Natural killer cell (primary cell): ENCODE measurements around the gene CUEDC1. TPM values are rescaled to one million over a fixed set of nuclear protein-coding genes. Genes with fewer than 3 reads are reported as not detected.
A peak's percentile ranks its signal among the peaks of the same experiment; 100 is the strongest.

Experiments used
- ATAC-seq, 3 donors: fragments of 150-1000 bp in 2 of 3; fragments of 200-7000 bp in 1 of 3; cut with Tn5 transposase; 1 replicate in 1 of 3; 2 replicates in 2 of 3; pipeline ENCODE4 v1.10.0; 2021; ENCODE audit warnings: mild to moderate bottlenecking in 2 of 3, moderate library complexity in 2 of 3
- DNase-seq, 2 donors: peaks; one replicate each; pipeline versions ENCODE4 v3.0.0 to v3.0.0-alpha.2; 2013 to 2021; ENCODE audit warnings: mixed read lengths in 1 of 2
- H3K27ac ChIP-seq: one replicate; pipeline ENCODE4 v1.5.1; 2013; ENCODE audit warnings: mild to moderate bottlenecking, low read length
- H3K27me3 ChIP-seq: one replicate; pipeline ENCODE4 v1.6.1; 2013; ENCODE audit warnings: low read length; ENCODE audit not compliant: control insufficient read depth, insufficient read depth
- H3K36me3 ChIP-seq: one replicate; pipeline ENCODE4 v1.6.1; 2013; ENCODE audit warnings: low read length; ENCODE audit not compliant: control insufficient read depth, insufficient read depth
- H3K4me1 ChIP-seq: one replicate; pipeline ENCODE4 v1.6.1; 2013; ENCODE audit warnings: low read length; ENCODE audit not compliant: control insufficient read depth, insufficient read depth
- H3K4me3 ChIP-seq: one replicate; pipeline ENCODE4 v1.5.1; 2013; ENCODE audit warnings: low read length
- H3K9me3 ChIP-seq: one replicate; pipeline ENCODE4 v1.6.1; 2013; ENCODE audit warnings: low read length; ENCODE audit not compliant: control insufficient read depth, insufficient read depth
- H3K27ac Mint-ChIP-seq, 2 donors: one replicate each; pipeline ENCODE4 v1.8.0; 2022; ENCODE audit warnings: mild to moderate bottlenecking in 2 of 2, mixed read lengths in 2 of 2, moderate library complexity in 1 of 2
- H3K27me3 Mint-ChIP-seq, 2 donors: one replicate each; pipeline ENCODE4 v1.8.0; 2022; ENCODE audit warnings: low read depth in 2 of 2, mixed read lengths in 2 of 2
- H3K36me3 Mint-ChIP-seq: one replicate; pipeline ENCODE4 v1.8.0; 2022; ENCODE audit warnings: mixed read lengths
- H3K4me1 Mint-ChIP-seq, 2 donors: one replicate each; pipeline ENCODE4 v1.8.0; 2022; ENCODE audit warnings: mixed read lengths in 2 of 2
- H3K4me3 Mint-ChIP-seq: one replicate; pipeline ENCODE4 v1.8.0; 2022; ENCODE audit warnings: mild to moderate bottlenecking, moderate library complexity, mixed read lengths
- H3K9me3 Mint-ChIP-seq, 2 donors: one replicate each; pipeline ENCODE4 v1.8.0; 2022; ENCODE audit warnings: mixed read lengths in 2 of 2
- CTCF ChIP-seq: fragments of 200-600 bp; IDR thresholded peaks from one replicate; pipeline ENCODE4 v1.8.0; 2022; ENCODE audit warnings: antibody characterized with exemption
- WGBS: methylation state at CpG from one replicate; pipeline ENCODE4 v1.1.7; 2013; ENCODE audit warnings: missing lambda C conversion rate; ENCODE audit not compliant: insufficient coverage; 5-methylcytosine and 5-hydroxymethylcytosine counted together
- intact Hi-C: fragments of 100-400 bp; cut with micrococcal nuclease; formaldehyde crosslinking; loops from one replicate; pipeline ENCODE4 v1.14.2; 2022
- total RNA-seq, 4 donors: library from RNA; stranded (reverse); fragments of 120-200 nt in 1 of 4; gene quantifications; one replicate each; pipeline versions ENCODE4 v1.2.3 to v1.2.4, GENCODE V29; 2013 to 2022

The CUEDC1 gene
- total RNA-seq, 3 donors from 2014 or later (not counting 1 experiment from before 2014, with no cell fraction given): 1.5 to 3.7 (median 2.6) TPM

- H3K36me3 ChIP-seq: no peaks in the 10 kb centered on the region
- peaks cover 0 to 6% of the 10 kb centered on the region in 2 donors for H3K4me1 Mint-ChIP-seq
- DNase-seq (no peak), ATAC-seq (no peak)
- no peaks in the 10 kb centered on the region for H3K27me3 ChIP-seq
- no peak overlapping the region for H3K27ac ChIP-seq
- no peak overlapping the region for H3K4me3 ChIP-seq
- no peak for TF ChIP-seq CTCF
- H3K27me3 Mint-ChIP-seq: peaks cover 25 to 39% of the 10 kb centered on the region in 2 donors
- no peak overlapping the region for H3K4me3 Mint-ChIP-seq
- H3K4me1 ChIP-seq: peaks cover 23% of the 10 kb centered on the region
- H3K9me3 ChIP-seq: no peaks in the 10 kb centered on the region
- no peaks in the 10 kb centered on the region for H3K9me3 Mint-ChIP-seq
- no peak overlapping the region for H3K27ac Mint-ChIP-seq
- no peaks in the 10 kb centered on the region for H3K36me3 Mint-ChIP-seq
- intact Hi-C loops: no loop called here
- 58% methylated on average over 5 of the region's 5 CpGs for WGBS
These were observed 14.4 kb downstream of the CUEDC1 start for GRCh38 chr17:57940653-57941329.

DNA sequence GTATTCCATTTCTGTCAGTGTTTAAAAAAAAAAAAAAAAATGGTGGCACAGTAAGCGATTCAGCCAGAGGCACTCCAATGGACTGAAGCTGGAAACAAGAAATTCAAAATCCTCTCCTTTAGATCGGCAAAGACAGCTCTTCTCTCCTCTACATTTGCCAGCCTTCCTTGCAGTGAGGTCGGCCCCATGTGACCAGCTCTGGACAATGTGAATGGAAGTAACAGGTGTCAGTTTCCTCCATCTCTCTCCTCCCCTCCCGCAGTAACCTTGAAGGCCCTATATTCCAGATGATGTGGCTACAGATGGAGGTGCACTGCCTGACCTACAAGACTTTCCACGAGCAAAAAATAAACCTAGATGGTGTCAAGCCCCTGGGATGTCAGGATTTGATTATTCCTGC, 15.0 kb downstream of the CUEDC1 start:
- Histone ChIP-seq H3K36me3 (no peaks in the 10 kb centered on the region), H3K9me3 (no peaks in the 10 kb centered on the region), H3K27me3 (no peaks in the 10 kb centered on the region), H3K4me1 (peaks cover 28% of the 10 kb centered on the region), H3K4me3 (no peak overlapping the region), H3K27ac (no peak overlapping the region)
- Mint-ChIP-seq H3K4me3 (no peak overlapping the region), H3K36me3 (no peaks in the 10 kb centered on the region), H3K27me3 (peaks cover 25 to 39% of the 10 kb centered on the region in 2 donors), H3K9me3 (no peaks in the 10 kb centered on the region), H3K4me1 (peaks cover 0 to 6% of the 10 kb centered on the region in 2 donors), H3K27ac (no peak overlapping the region)
- intact Hi-C loops: no loop called here
- ATAC-seq (no peak), DNase-seq (no peak)
- 85% methylated on average over 5 of the region's 5 CpGs for WGBS
- TF ChIP-seq CTCF: no peak

- 4% methylated on average over 6 of the region's 7 CpGs for WGBS
- H3K4me1 ChIP-seq: peaks cover 28% of the 10 kb centered on the region
- no peak for TF ChIP-seq CTCF
- ATAC-seq (peak in 2 of 3 donors; percentile 39 to 41), DNase-seq (peak in 1 of 2 donors; percentile 30)
- H3K27me3 ChIP-seq: no peaks in the 10 kb centered on the region
- no peaks in the 10 kb centered on the region for H3K36me3 ChIP-seq
- Mint-ChIP-seq H3K27ac (no peak overlapping the region), H3K27me3 (peaks cover 25 to 37% of the 10 kb centered on the region in 2 donors), H3K9me3 (no peaks in the 10 kb centered on the region), H3K36me3 (no peaks in the 10 kb centered on the region), H3K4me3 (no peak overlapping the region), H3K4me1 (peaks cover 0 to 6% of the 10 kb centered on the region in 2 donors)
- no peaks in the 10 kb centered on the region for H3K9me3 ChIP-seq
- no peak overlapping the region for H3K4me3 ChIP-seq
- H3K27ac ChIP-seq: no peak overlapping the region
- intact Hi-C loops: no loop called here
These were observed 15.4 kb downstream of the CUEDC1 start for GRCh38 chr17:57939797-57940196.

- no peak for ATAC-seq
- DNase-seq: no peak
- H3K27ac ChIP-seq: no peak overlapping the region
- no peak overlapping the region for H3K4me3 Mint-ChIP-seq
- intact Hi-C loops: no loop called here
- H3K36me3 Mint-ChIP-seq: no peaks in the 10 kb centered on the region
- peaks cover 0 to 6% of the 10 kb centered on the region in 2 donors for H3K4me1 Mint-ChIP-seq
- no peak overlapping the region for H3K4me3 ChIP-seq
- H3K27me3 ChIP-seq: no peaks in the 10 kb centered on the region
- WGBS: 76% methylated on average over 7 of the region's 7 CpGs
- H3K9me3 ChIP-seq: no peaks in the 10 kb centered on the region
- no peak overlapping the region for H3K27ac Mint-ChIP-seq
- H3K9me3 Mint-ChIP-seq: no peaks in the 10 kb centered on the region
- no peak for TF ChIP-seq CTCF
- no peaks in the 10 kb centered on the region for H3K36me3 ChIP-seq
- H3K27me3 Mint-ChIP-seq: peaks cover 21 to 23% of the 10 kb centered on the region in 2 donors
- H3K4me1 ChIP-seq: peaks cover 26% of the 10 kb centered on the region
These were observed 17.1 kb downstream of the CUEDC1 start for GRCh38 chr17:57938061-57938502.
